MM.1S (cell line): Measurements from ENCODE around the gene ULK4.

Experiments used
- DNase-seq: peaks from one replicate; pipeline ENCODE4 v3.0.0-alpha.2; 2015
- H2AFZ ChIP-seq: fragments of 300-600 bp; sonication (generic); 2 replicates; pipeline ENCODE4 v1.6.0; 2016; ENCODE audit warnings: antibody characterized with exemption, low read length
- H3F3A ChIP-seq: fragments of 300-600 bp; sonication (generic); 2 replicates; pipeline ENCODE4 v1.6.1; 2016; ENCODE audit warnings: mild to moderate bottlenecking, antibody characterized with exemption, low read length, moderate library complexity, mixed read lengths; ENCODE audit not compliant: insufficient read depth
- H3K27ac ChIP-seq: fragments of 300-600 bp; sonication (generic); 2 replicates; pipeline ENCODE4 v1.5.1; 2016; ENCODE audit warnings: mild to moderate bottlenecking, low read length
- H3K27me3 ChIP-seq: fragments of 300-600 bp; sonication (generic); replicated peaks from 2 replicates; pipeline ENCODE4 v1.6.0; 2016; ENCODE audit warnings: low read length; ENCODE audit not compliant: insufficient read depth
- H3K36me3 ChIP-seq: fragments of 300-600 bp; sonication (generic); replicated peaks from 2 replicates; pipeline ENCODE4 v1.6.1; 2016; ENCODE audit warnings: mild to moderate bottlenecking, low read length, mixed read lengths; ENCODE audit not compliant: insufficient read depth
- H3K4me1 ChIP-seq: fragments of 300-600 bp; sonication (generic); 2 replicates; pipeline ENCODE4 v1.6.1; 2016; ENCODE audit warnings: low read length, mixed read lengths
- H3K4me2 ChIP-seq: fragments of 300-600 bp; sonication (generic); 2 replicates; pipeline ENCODE4 v1.6.0; 2016; ENCODE audit warnings: low read depth, low read length
- H3K4me3 ChIP-seq: fragments of 300-600 bp; sonication (generic); 2 replicates; pipeline ENCODE4 v1.5.1; 2016; ENCODE audit warnings: low read length, mixed read lengths
- H3K79me2 ChIP-seq: fragments of 300-600 bp; sonication (generic); 2 replicates; pipeline ENCODE4 v1.6.1; 2016; ENCODE audit warnings: mixed run types, low read length, mixed read lengths
- H3K9ac ChIP-seq: fragments of 300-600 bp; sonication (generic); 2 replicates; pipeline ENCODE4 v1.6.1; 2016; ENCODE audit warnings: low read length, mixed read lengths
- H3K9me2 ChIP-seq: fragments of 300-600 bp; sonication (generic); replicated peaks from 2 replicates; pipeline ENCODE4 v1.6.1; 2016; ENCODE audit warnings: mild to moderate bottlenecking, low read length, mixed read lengths; ENCODE audit not compliant: insufficient read depth
- H3K9me3 ChIP-seq: fragments of 300-600 bp; sonication (generic); replicated peaks from 2 replicates; pipeline ENCODE4 v1.6.1; 2016; ENCODE audit warnings: mild to moderate bottlenecking, low read length, mixed read lengths; ENCODE audit not compliant: insufficient read depth
- H4K20me1 ChIP-seq: fragments of 300-600 bp; sonication (generic); 2 replicates; pipeline ENCODE4 v1.6.1; 2016; ENCODE audit warnings: mild to moderate bottlenecking, low read length, moderate library complexity, mixed read lengths; ENCODE audit not compliant: insufficient read depth
- EZH2 ChIP-seq: fragments of 300-600 bp; sonication (generic); optimal IDR thresholded peaks from 2 replicates; pipeline ENCODE3; 2017; ENCODE audit warnings: low read depth, mild to moderate bottlenecking, antibody characterized with exemption, low read length, mixed read lengths
- EZH2phosphoT487 ChIP-seq: fragments of 300-600 bp; sonication (generic); IDR thresholded peaks from 2 replicates; pipeline ENCODE4 v1.6.1; 2018; ENCODE audit warnings: antibody characterized with exemption, low read length
- TF ChIP-seq, protein P1 (sequence below): fragments of 300-600 bp; sonication (generic); IDR thresholded peaks from 2 replicates; pipeline ENCODE4 v1.5.1; 2016; ENCODE audit warnings: antibody characterized with exemption, low read length, mixed read lengths

Gene ULK4

DNA sequence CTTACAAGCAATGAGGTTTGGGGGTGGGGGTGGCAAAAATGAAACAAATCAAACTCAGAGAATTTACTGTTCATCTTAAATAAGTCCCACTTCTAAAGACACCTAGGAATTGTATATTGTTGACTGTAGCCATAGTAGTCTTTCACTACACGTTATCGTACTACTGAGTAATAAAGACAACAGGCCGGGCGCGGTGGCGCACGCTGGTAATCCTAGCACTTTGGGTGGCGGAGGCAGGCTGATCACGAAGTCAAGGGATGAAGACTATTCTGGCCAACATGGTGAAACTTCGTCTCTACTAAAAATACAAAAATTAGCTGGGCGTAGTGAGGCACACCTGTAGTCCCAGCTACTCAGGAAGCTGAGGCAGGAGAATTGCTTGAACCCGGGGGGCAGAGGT lies 531.0 kb downstream of the ULK4 start:
- TF ChIP-seq EZH2 (no peak), EZH2phosphoT487 (no peak)
- TF ChIP-seq, protein P1, sequence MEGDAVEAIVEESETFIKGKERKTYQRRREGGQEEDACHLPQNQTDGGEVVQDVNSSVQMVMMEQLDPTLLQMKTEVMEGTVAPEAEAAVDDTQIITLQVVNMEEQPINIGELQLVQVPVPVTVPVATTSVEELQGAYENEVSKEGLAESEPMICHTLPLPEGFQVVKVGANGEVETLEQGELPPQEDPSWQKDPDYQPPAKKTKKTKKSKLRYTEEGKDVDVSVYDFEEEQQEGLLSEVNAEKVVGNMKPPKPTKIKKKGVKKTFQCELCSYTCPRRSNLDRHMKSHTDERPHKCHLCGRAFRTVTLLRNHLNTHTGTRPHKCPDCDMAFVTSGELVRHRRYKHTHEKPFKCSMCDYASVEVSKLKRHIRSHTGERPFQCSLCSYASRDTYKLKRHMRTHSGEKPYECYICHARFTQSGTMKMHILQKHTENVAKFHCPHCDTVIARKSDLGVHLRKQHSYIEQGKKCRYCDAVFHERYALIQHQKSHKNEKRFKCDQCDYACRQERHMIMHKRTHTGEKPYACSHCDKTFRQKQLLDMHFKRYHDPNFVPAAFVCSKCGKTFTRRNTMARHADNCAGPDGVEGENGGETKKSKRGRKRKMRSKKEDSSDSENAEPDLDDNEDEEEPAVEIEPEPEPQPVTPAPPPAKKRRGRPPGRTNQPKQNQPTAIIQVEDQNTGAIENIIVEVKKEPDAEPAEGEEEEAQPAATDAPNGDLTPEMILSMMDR, result no peak
- no peak for DNase-seq
- Histone ChIP-seq H3F3A (no peaks in the 10 kb centered on the region), H3K9me2 (no peaks in the 10 kb centered on the region), H3K36me3 (no peaks in the 10 kb centered on the region), H2AFZ (no peak overlapping the region), H3K4me2 (no peak overlapping the region), H3K4me1 (no peaks in the 10 kb centered on the region), H3K9ac (no peak overlapping the region), H3K4me3 (no peak overlapping the region), H3K9me3 (no peaks in the 10 kb centered on the region), H3K79me2 (no peaks in the 10 kb centered on the region), H4K20me1 (no peaks in the 10 kb centered on the region), H3K27ac (no peak overlapping the region), H3K27me3 (no peaks in the 10 kb centered on the region)

DNA sequence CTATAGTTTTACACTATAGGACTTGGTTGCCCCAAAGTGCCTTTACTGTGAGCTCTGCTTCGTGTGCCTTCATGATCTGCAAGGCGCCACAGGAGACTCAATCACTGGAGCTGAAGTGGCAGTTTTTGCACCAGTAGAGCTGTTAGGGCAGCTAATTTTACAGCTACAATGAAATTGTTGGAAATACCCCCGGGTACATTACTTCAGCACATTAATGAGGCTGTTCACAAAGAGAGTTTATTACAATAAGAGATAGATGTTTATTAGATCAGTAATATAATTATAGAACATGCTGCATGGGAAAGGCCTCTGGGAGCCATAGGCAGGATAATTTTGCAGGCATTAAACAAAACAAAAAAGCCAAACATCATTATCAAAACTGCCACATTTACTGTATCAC lies 531.5 kb downstream of the ULK4 start:
- Histone ChIP-seq H2AFZ (no peak overlapping the region), H3K9me3 (no peaks in the 10 kb centered on the region), H3K9ac (no peak overlapping the region), H3K27ac (no peak overlapping the region), H4K20me1 (no peaks in the 10 kb centered on the region), H3K27me3 (no peaks in the 10 kb centered on the region), H3K4me1 (no peaks in the 10 kb centered on the region), H3K4me2 (no peak overlapping the region), H3K9me2 (no peaks in the 10 kb centered on the region), H3K36me3 (no peaks in the 10 kb centered on the region), H3K79me2 (no peaks in the 10 kb centered on the region), H3K4me3 (no peak overlapping the region), H3F3A (no peaks in the 10 kb centered on the region)
- no peak for DNase-seq
- TF ChIP-seq, protein P1, result no peak
- TF ChIP-seq EZH2phosphoT487 (no peak), EZH2 (no peak)

DNA sequence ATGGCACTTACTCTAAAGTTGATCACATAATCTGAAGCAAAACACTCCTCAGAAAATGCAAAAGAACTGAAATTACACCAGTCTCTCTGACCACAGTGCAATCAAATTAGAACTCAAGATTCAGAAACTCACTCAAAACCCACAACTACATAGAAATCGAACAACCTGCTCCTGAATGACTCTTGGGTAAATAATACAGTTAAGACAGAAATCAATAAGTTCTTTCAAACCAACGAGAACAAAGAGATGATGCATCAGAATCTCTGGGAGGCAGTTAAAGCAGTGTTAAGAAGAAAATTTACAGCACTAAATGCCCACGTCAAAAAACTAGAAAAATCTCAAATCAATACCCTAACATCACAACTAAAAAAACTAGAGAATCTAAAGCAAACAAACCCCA lies 535.4 kb downstream of the ULK4 start:
- no peak overlapping the region for H3K4me2 ChIP-seq
- no peak for DNase-seq
- no peaks in the 10 kb centered on the region for H3K27me3 ChIP-seq
- no peaks in the 10 kb centered on the region for H3K9me2 ChIP-seq
- no peaks in the 10 kb centered on the region for H3F3A ChIP-seq
- no peaks in the 10 kb centered on the region for H3K4me1 ChIP-seq
- no peak overlapping the region for H2AFZ ChIP-seq
- H3K36me3 ChIP-seq, result no peaks in the 10 kb centered on the region
- H3K9me3 ChIP-seq, result no peaks in the 10 kb centered on the region
- TF ChIP-seq, protein P1, result no peak
- no peaks in the 10 kb centered on the region for H4K20me1 ChIP-seq
- no peak overlapping the region for H3K4me3 ChIP-seq
- no peak overlapping the region for H3K27ac ChIP-seq
- no peak overlapping the region for H3K9ac ChIP-seq
- no peaks in the 10 kb centered on the region for H3K79me2 ChIP-seq
